Ecto neural progenitor cell (in vitro differentiated cells): ENCODE measurements around the gene SDF2.
"Not testable (repeated sequence)": the region's sequence is repeated elsewhere in the genome, so short reads cannot be mapped to it uniquely, and the experiment has no call there.

Source experiments
- DNase-seq: peaks from one replicate; pipeline ENCODE4 v3.0.0-alpha.2; 2018; ENCODE audit warnings: low spot score

SDF2 gene

GRCh38 chr17:28626818-28627217 is 34.9 kb downstream of the SDF2 start:
- no peak for DNase-seq

GRCh38 chr17:28624148-28624547 is 37.6 kb downstream of the SDF2 start:
- DNase-seq: no peak

GRCh38 chr17:28623696-28624095 is 38.0 kb downstream of the SDF2 start:
- DNase-seq: no peak

GRCh38 chr17:28622186-28622585 is 39.5 kb downstream of the SDF2 start:
- no peak for DNase-seq

- no peak for DNase-seq
Measured at GRCh38 chr17:28620010-28620409, 41.7 kb downstream of the SDF2 start.

GRCh38 chr17:28618464-28618863 is 43.2 kb downstream of the SDF2 start:
- DNase-seq: no peak

GRCh38 chr17:28616281-28616680 is 45.4 kb downstream of the SDF2 start:
- no peak for DNase-seq

- no peak for DNase-seq
Measured at GRCh38 chr17:28615260-28615940, 46.3 kb downstream of the SDF2 start.

GRCh38 chr17:28613931-28614381 is 47.8 kb downstream of the SDF2 start, which contains the start of gene RSKR:
TSS of gene RSKR (minus strand) at chr17:28614185. CDS start at chr17:28614161, 24 bp downstream.
- DNase-seq: no peak

GRCh38 chr17:28612936-28613872 is 48.5 kb downstream of the SDF2 start:
- DNase-seq: peak; percentile 72

GRCh38 chr17:28612531-28612930 is 49.2 kb downstream of the SDF2 start:
- no peak for DNase-seq

GRCh38 chr17:28610376-28610775 is 51.3 kb downstream of the SDF2 start:
- no peak for DNase-seq

- DNase-seq: not testable (repeated sequence)
Measured at GRCh38 chr17:28604031-28604430, 57.7 kb downstream of the SDF2 start.

GRCh38 chr17:28599311-28600184 is 62.2 kb downstream of the SDF2 start:
- DNase-seq: no peak

GRCh38 chr17:28598799-28599310 is 62.9 kb downstream of the SDF2 start, which contains the start of gene SPAG5:
TSS of gene SPAG5 (minus strand) at chr17:28599025. CDS start at chr17:28598946, 79 bp downstream.
- peak; percentile 98 for DNase-seq

- no peak for DNase-seq
Measured at GRCh38 chr17:28598389-28598788, 63.3 kb downstream of the SDF2 start.
